Kidney tubule cell (primary cell): ENCODE data around the gene SLC16A1.

ENCODE experiments used
- DNase-seq: peaks from one replicate; pipeline ENCODE4 v3.0.0-alpha.2; 2018; ENCODE audit warnings: low spot score

The SLC16A1 gene

DNA sequence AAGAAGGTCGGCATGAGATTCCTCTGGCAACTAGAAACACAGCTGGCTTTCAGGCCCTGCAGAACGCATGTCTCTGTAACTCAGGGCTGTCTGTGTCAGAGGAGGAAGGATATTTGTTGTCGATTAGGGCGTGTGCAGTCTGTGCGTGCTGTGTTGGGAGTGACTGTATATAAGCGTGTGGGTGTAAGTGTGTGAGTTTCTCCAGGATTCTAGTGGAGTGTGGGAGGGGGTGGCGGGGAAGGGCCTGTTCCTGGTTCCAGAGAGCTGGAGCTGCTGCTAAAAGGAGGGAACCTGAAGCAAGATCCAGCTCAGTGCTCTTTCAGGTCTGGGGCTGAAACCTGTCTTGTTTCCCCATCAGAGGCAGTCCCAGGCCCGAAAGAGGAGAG lies 74.3 kb downstream of the SLC16A1 start:
- no peak for DNase-seq

DNA sequence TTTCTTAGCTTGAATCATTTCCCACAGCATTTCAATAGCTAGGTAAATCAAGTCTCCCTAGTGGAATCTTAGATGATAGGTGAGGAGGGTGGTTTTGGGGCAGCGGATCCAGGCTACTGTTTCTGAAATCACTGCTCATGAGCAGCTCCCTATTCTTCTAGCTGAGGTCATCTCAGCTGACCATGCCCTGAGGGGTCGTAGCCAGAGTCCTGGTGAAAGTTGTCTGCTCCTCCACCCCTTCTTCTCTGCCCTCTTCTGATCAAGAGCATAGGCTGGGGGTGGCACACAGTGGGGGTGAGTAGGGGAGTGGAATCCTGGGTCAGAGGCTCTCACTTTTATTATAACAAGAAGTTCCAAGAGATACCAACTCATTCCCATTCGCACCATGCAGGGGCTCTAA lies 76.2 kb downstream of the SLC16A1 start:
- DNase-seq, result no peak

GRCh38 chr1:112878321-112878720 lies 77.7 kb downstream of the SLC16A1 start:
- no peak for DNase-seq

- no peak for DNase-seq
These were observed 78.2 kb downstream of the SLC16A1 start for GRCh38 chr1:112877750-112878149.

GRCh38 chr1:112876315-112876714 lies 79.7 kb downstream of the SLC16A1 start:
- DNase-seq, result no peak

GRCh38 chr1:112872551-112872962 lies 83.4 kb downstream of the SLC16A1 start:
- no peak for DNase-seq

DNA sequence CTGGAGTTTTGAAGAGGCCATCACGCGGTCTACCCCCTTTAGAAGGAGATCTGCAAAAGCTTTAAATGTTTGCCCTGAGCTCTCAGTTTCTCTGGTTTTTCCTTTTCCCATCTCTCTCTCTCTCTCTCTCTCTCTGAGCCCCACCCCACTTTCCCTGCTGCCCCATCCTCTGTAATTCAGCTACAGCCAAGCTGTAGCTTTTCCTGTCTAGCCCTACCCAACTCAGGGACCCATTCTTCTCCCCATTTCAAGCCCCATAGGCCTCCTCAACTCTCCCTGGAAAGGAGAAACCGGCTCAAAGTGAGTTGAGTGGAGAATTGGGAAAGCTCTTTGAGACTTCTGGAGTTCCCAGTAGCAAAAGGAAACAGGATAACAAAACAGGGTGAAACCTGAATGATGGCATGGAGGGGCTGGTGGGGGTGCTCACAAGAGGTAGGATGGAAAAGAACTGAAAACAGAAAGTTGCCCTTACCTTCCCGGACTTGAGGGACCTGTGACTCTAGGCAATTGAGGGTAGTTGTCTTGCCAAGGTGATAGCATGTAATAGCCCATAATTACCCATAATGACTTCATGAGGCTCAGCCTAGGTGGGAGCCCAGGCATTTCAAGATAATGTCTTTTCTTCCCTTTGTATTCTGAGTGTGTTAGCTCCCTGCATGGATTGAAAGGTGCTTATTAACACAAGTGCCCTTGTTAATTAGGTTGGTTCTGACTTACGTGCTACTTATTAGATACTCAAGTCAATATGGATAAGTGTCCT lies 84.9 kb downstream of the SLC16A1 start:
- DNase-seq, result no peak

DNA sequence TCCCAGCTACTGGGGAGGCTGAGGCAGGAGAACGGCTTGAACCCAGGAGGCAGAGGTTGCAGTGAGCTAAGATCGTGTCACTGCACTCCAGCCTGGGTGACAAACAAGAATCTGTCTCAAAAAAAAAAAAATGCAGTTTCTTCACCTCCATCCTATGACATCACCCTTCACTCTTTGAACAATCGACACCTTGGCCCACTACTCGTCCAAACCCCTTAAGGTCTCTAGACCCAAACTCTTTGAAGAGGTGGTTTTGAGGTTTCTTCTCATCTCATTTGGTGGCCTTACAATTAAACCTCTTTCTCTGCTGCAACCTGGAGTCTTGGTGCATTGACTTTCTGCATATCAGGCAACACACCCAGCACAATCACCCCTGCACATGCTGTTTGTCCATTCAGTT lies 86.1 kb downstream of the SLC16A1 start:
- DNase-seq, result no peak

DNA sequence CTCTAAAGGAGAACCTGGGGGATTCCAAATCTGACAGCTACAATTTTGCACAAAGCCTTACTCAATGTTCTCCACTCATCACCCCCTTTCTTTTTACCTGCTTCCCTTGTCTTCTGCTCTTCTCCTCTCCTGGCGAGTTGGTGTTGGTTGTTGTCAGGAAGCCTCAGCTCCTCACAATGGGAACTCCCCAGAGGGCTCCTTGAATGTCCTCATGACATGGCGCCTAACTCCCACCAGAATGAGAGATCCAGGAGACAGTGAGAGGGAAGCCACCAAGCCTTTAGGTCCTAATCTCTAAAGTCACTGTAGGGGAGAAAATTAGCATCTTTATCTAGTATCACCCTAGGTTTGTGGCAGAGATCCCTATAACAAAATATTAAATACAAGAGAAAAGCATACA lies 87.8 kb downstream of the SLC16A1 start:
- no peak for DNase-seq

- DNase-seq, result no peak
These were observed 89.0 kb downstream of the SLC16A1 start for GRCh38 chr1:112866981-112867380.

DNA sequence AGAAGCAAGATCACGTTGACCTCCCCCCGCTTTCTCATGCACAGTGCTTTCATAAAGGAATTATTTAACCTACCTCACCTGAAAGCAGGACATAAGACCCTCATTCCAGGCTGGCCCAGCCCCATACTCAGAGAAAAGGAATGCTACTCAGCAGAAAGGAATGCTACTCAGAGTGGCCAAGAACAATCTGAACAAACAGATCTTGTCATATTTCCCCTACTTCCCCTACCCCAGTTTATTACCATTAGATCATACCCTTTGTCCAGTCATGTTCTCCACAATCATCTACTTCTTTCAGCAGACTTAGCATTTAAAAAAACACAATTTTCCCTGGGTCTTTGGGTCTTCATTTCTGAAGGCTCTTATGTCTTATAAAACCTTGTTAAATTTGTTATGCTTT lies 89.8 kb downstream of the SLC16A1 start:
- DNase-seq, result peak; percentile 93

DNA sequence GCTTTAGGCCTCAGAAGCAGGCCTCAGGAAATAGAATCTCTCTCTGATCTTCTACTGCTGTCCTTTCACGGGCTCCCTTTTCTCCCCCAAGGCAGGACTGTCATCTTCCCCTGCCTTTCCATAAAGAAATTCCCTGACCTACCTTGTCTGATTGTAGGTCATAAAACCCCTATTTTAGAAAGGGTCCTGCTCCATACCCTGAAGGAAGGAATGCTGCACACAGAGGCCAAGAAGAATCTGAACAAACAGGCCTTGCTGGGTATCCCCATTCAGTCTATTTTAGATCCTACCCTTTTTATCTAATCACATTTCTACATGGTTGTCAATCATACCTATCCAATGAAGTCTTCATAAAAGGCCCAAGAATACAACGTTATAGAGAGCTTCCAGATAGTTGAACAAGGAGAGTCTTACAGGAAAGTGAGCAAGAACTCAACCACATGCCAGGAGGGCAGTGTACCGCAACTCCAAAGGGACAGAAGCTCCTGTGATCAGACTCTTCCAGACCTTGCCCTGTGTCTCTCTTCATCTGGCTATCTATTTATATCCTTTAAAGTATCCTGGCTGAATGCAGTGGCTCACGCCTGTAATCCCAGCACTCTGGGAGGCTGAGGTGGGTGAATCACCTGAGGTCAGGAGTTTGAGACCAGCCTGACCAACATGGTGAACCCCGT lies 93.1 kb downstream of the SLC16A1 start:
- peak; percentile 82 for DNase-seq
